GM23248 (cell line): ENCODE data around the gene M6PR. TPM values are rescaled to one million over a fixed set of nuclear protein-coding genes. Genes with fewer than 3 reads are reported as not detected.

Experiments used
- DNase-seq: peaks from one replicate; pipeline ENCODE4 v3.0.0-alpha.2; 2015
- H2AFZ ChIP-seq: fragments of 200-600 bp; sonication (generic); 2 replicates; pipeline ENCODE4 v1.6.1; 2016; ENCODE audit warnings: antibody characterized with exemption
- H3F3A ChIP-seq: fragments of 200-600 bp; sonication (generic); 2 replicates; pipeline ENCODE4 v1.6.1; 2016; ENCODE audit warnings: mild to moderate bottlenecking, antibody characterized with exemption, mixed run types; ENCODE audit not compliant: insufficient read depth
- H3K27ac ChIP-seq: fragments of 200-600 bp; sonication (generic); 2 replicates; pipeline ENCODE4 v1.5.1; 2016; ENCODE audit warnings: mild to moderate bottlenecking
- H3K27me3 ChIP-seq: fragments of 200-600 bp; sonication (generic); replicated peaks from 2 replicates; pipeline ENCODE4 v1.6.1; 2016; ENCODE audit warnings: mild to moderate bottlenecking; ENCODE audit not compliant: insufficient read depth
- H3K36me3 ChIP-seq: fragments of 200-600 bp; sonication (generic); 2 replicates; pipeline ENCODE4 v1.6.1; 2016; ENCODE audit warnings: low read depth, mild to moderate bottlenecking
- H3K4me1 ChIP-seq: fragments of 200-600 bp; sonication (generic); 2 replicates; pipeline ENCODE4 v1.6.1; 2016; ENCODE audit warnings: mild to moderate bottlenecking; ENCODE audit not compliant: insufficient read depth
- H3K4me2 ChIP-seq: fragments of 200-600 bp; sonication (generic); one replicate; pipeline ENCODE4 v1.6.1; 2016; ENCODE audit warnings: mild to moderate bottlenecking; ENCODE audit not compliant: unreplicated experiment
- H3K4me3 ChIP-seq: fragments of 200-600 bp; sonication (generic); 2 replicates; pipeline ENCODE4 v1.5.1; 2016; ENCODE audit warnings: mild to moderate bottlenecking
- H3K79me2 ChIP-seq: fragments of 200-600 bp; sonication (generic); 2 replicates; pipeline ENCODE4 v1.6.1; 2016; ENCODE audit warnings: mild to moderate bottlenecking; ENCODE audit not compliant: insufficient read depth
- H3K9ac ChIP-seq: fragments of 200-600 bp; sonication (generic); 2 replicates; pipeline ENCODE4 v1.6.1; 2016; ENCODE audit warnings: mild to moderate bottlenecking
- H3K9me2 ChIP-seq: fragments of 200-600 bp; sonication (generic); 2 replicates; pipeline ENCODE4 v1.6.1; 2016; ENCODE audit warnings: mixed run types, mild to moderate bottlenecking, moderate library complexity; ENCODE audit not compliant: insufficient read depth
- H3K9me3 ChIP-seq: fragments of 200-600 bp; sonication (generic); one replicate; pipeline ENCODE4 v1.6.1; 2017; ENCODE audit warnings: low read depth
- H4K20me1 ChIP-seq: fragments of 200-600 bp; sonication (generic); 2 replicates; pipeline ENCODE4 v1.6.0; 2016; ENCODE audit not compliant: insufficient read depth
- EZH2 ChIP-seq: fragments of 200-600 bp; sonication (generic); IDR thresholded peaks from 2 replicates; pipeline ENCODE4 v1.6.1; 2018; ENCODE audit warnings: antibody characterized with exemption, mild to moderate bottlenecking; ENCODE audit not compliant: insufficient read depth, poor library complexity, severe bottlenecking
- EZH2phosphoT487 ChIP-seq: fragments of 200-600 bp; sonication (generic); IDR thresholded peaks from 2 replicates; pipeline ENCODE4 v1.6.1; 2018; ENCODE audit warnings: antibody characterized with exemption, moderate library complexity, mild to moderate bottlenecking, low read depth; ENCODE audit not compliant: insufficient read depth
- WGBS, 2 experiments: methylation state at CpG; one replicate each; pipeline ENCODE4 v1.1.6; 2015 to 2017; ENCODE audit warnings: low lambda C conversion rate in 2 of 2, low coverage in 1 of 2; ENCODE audit errors: missing lambda C conversion rate in 2 of 2; 5-methylcytosine and 5-hydroxymethylcytosine counted together
- in situ Hi-C: fragments of 300-500 bp; cut with MboI; formaldehyde crosslinking; loops from 2 replicates; pipeline ENCODE4 v1.15.0; 2020
- polyA plus RNA-seq: library from polyadenylated mRNA; unstranded; fragments of >200 nt; fragmentation: Nextera tagmentation; extraction: Ambion mirVana; gene quantifications from 2 replicates; pipeline ENCODE4 v1.2.1, GENCODE V29; 2016
- total RNA-seq: library from RNA; depleted of rRNA; stranded (reverse); fragments of >200 nt; shearing (Covaris generic); gene quantifications from 2 replicates; pipeline ENCODE4 v1.2.3, GENCODE V29; 2014

M6PR gene
- total and polyA plus RNA-seq, 2 experiments from 2014 or later: 84.8 to 90.0 TPM

DNA sequence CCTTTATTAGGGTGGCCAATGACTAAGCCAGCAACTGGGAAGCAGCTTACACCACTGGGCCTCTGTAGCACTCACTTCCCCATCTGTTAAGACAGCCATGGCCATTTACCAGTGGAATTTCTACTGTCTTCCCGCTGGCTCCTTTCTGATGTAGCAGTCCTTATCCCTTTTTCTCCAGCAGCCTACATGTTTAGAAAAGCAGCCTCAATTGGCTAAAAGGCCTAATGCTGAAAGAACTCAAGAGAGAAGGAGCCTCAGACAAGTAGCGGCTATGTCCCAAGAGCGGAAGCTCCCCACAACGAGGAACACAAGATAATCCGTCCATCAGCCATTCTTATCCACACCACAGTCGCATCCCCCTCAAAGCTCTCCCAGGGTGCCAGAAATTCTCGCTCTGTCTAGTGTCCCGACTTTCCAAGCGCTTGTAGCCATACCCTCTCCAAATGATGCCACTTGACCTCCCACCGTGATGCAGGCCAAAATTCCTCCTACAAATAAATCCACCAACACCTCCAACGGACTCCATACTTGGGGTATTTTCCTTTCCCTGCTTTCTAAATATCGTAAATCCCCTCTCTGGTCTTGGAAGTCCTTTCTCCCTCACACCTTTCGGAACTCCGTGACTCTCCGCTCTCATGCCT is 624 bp downstream of the M6PR start:
- H4K20me1 ChIP-seq: 0 out of 2 replicates have a peak, but pooled peaks cover 8% of the 10 kb centered on the region
- TF ChIP-seq EZH2phosphoT487 (no peak), EZH2 (no peak)
- no peaks in the 10 kb centered on the region for H3K9me3 ChIP-seq
- H3K4me1 ChIP-seq: peaks cover 17% of the 10 kb centered on the region
- H3F3A ChIP-seq: 0 out of 2 replicates have a peak, but pooled peaks cover 4% of the 10 kb centered on the region
- H2AFZ ChIP-seq: peak overlapping the region; percentile 99
- H3K79me2 ChIP-seq: peaks cover 54% of the 10 kb centered on the region
- peak; percentile 76 for DNase-seq
- H3K9ac ChIP-seq: peak overlapping the region; percentile 92
- in situ Hi-C loops: no loop called here
- peak overlapping the region; percentile 86 for H3K4me3 ChIP-seq
- WGBS, 2 experiments: 1 to 2% methylated on average over 15 of the region's 15 CpGs
- H3K36me3 ChIP-seq: peaks cover 20% of the 10 kb centered on the region
- no peaks in the 10 kb centered on the region for H3K9me2 ChIP-seq
- peak overlapping the region; percentile 94 for H3K4me2 ChIP-seq
- peak overlapping the region; percentile 91 for H3K27ac ChIP-seq
- no peaks in the 10 kb centered on the region for H3K27me3 ChIP-seq

- Histone ChIP-seq H3K9me3 (no peaks in the 10 kb centered on the region), H3K9ac (peak overlapping the region; percentile 92), H3K27ac (no peak overlapping the region), H3K79me2 (peaks cover 54% of the 10 kb centered on the region), H3K27me3 (no peaks in the 10 kb centered on the region), H3K4me3 (peak overlapping the region; percentile 86), H3K36me3 (peaks cover 28% of the 10 kb centered on the region), H2AFZ (no peak overlapping the region), H3F3A (0 out of 2 replicates have a peak, but pooled peaks cover 4% of the 10 kb centered on the region), H3K4me1 (peaks cover 17% of the 10 kb centered on the region), H4K20me1 (0 out of 2 replicates have a peak, but pooled peaks cover 8% of the 10 kb centered on the region), H3K4me2 (peak overlapping the region; percentile 94), H3K9me2 (no peaks in the 10 kb centered on the region)
- peak; percentile 4 for DNase-seq
- in situ Hi-C loops: no loop called here
- TF ChIP-seq EZH2phosphoT487 (no peak), EZH2 (no peak)
These were observed 1.7 kb downstream of the M6PR start for GRCh38 chr12:8947737-8948136.

- 0 out of 2 replicates have a peak, but pooled peaks cover 8% of the 10 kb centered on the region for H4K20me1 ChIP-seq
- no peaks in the 10 kb centered on the region for H3K9me2 ChIP-seq
- H3K4me1 ChIP-seq: peaks cover 17% of the 10 kb centered on the region
- no peak overlapping the region for H3K4me2 ChIP-seq
- 0 out of 2 replicates have a peak, but pooled peaks cover 4% of the 10 kb centered on the region for H3F3A ChIP-seq
- TF ChIP-seq EZH2 (no peak), EZH2phosphoT487 (no peak)
- H3K27ac ChIP-seq: no peak overlapping the region
- no peak overlapping the region for H3K4me3 ChIP-seq
- peaks cover 38% of the 10 kb centered on the region for H3K36me3 ChIP-seq
- no peak overlapping the region for H2AFZ ChIP-seq
- no peak overlapping the region for H3K9ac ChIP-seq
- no peak for DNase-seq
- H3K79me2 ChIP-seq: peaks cover 54% of the 10 kb centered on the region
- no peaks in the 10 kb centered on the region for H3K27me3 ChIP-seq
- in situ Hi-C loops: no loop called here
- H3K9me3 ChIP-seq: no peaks in the 10 kb centered on the region
- 95 to 96% methylated on average over 1 of the region's 1 CpG for WGBS, 2 experiments
These were observed 2.7 kb downstream of the M6PR start for GRCh38 chr12:8946733-8947132.

GRCh38 chr12:8943565-8944186 is 5.8 kb downstream of the M6PR start:
- Histone ChIP-seq H2AFZ (no peak overlapping the region), H4K20me1 (0 out of 2 replicates have a peak, but pooled peaks cover 8% of the 10 kb centered on the region), H3K9me3 (no peaks in the 10 kb centered on the region), H3K9me2 (no peaks in the 10 kb centered on the region), H3K36me3 (peaks cover 44% of the 10 kb centered on the region), H3K9ac (no peak overlapping the region), H3K27me3 (no peaks in the 10 kb centered on the region), H3K27ac (no peak overlapping the region), H3K4me2 (no peak overlapping the region), H3F3A (no peaks in the 10 kb centered on the region), H3K4me3 (no peak overlapping the region), H3K4me1 (peaks cover 11% of the 10 kb centered on the region), H3K79me2 (peaks cover 47% of the 10 kb centered on the region)
- DNase-seq: no peak
- WGBS, 2 experiments: 95 to 98% methylated on average over 10 of the region's 10 CpGs
- in situ Hi-C loops: no loop called here
- TF ChIP-seq EZH2: no peak
- no peak for TF ChIP-seq EZH2phosphoT487
